ENCODE data around the gene BCL7B.

The BCL7B gene

DNA sequence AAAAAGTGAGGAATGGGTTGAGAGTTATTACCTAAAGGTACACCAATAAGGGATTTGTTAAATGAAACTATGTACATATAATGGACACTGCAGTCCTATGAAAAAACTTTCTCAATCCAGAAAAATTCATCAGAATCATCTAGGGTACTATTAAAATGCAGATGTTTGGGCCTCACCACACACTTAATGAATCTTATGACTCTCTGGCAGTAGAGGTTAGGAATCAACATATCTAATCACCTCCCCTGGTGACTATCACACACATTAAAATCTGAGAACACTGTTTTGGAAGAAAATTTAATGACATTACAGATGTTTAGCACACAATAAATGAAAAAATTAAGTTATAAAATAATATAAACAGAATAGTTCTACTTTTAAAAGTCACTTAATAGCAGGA lies 67.5 kb downstream of the BCL7B start:
- DNase-seq (ENCODE audit: low read depth): no peak

DNA sequence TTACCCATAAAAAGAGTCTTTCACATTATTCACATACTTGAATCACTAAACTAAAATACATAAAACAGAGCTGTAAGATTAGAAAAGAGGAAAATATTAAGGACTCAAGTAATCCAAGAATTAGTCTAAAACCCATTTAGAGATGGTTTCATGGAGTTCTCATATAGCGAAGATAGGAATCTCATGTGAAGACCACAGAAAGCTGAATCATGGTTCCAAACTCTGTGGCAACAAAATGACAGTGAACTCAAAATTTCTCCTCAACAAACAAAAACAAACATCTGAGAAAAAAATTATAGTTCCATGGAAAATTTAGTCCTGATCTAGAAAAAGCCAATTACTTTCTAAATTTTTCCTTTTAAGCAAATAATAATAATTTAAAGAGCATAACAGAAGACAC lies 70.0 kb downstream of the BCL7B start:
- no peak for DNase-seq (ENCODE audit: low read depth)

Measured in activated gamma-delta T cell treated with anti-CD3 and anti-CD28 coated beads, Interleukin-2, amount 50 U/mL, for 16 hours (primary cell).